Measurements from ENCODE around the gene REELD1. TPM values are rescaled to one million over a fixed set of nuclear protein-coding genes. Genes with fewer than 3 reads are reported as not detected.
A peak's percentile ranks its signal among the peaks of the same experiment; 100 is the strongest.

Gene REELD1
- total RNA-seq, 2 donors from 2014 or later, result 1.1 TPM; not detected in 1

DNA sequence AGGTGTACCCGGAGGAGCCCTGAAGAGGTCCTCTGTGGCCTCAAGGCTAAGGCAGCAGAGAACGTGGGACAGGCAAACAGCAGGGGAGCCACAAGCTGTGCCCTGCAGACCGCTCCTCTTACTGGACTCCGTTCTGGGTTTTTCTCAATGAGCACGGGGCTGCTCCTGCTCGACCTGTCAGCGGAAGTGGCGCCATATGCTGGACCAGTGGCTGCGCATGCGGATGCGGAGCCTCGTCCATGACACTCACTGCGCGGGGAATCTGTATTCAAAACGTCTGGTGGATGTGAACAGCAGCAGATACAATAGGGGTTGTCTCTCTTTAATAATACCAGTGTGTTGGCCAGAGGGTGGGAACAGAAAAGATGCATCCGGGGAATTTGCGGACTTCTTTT, 29.5 kb downstream of the REELD1 start:
- ATAC-seq (ENCODE audit: insufficient number of reproducible peaks, low FRiP score, low read depth) (no peak), DNase-seq (ENCODE audit: low spot score) (no peak)
- Histone ChIP-seq H3K9me3 (no peaks in the 10 kb centered on the region), H3K4me3 (no peak overlapping the region), H3K4me1 (ENCODE audit: control insufficient read depth in 1 of 2, low read depth in 2 of 2) (peaks cover 24 to 46% of the 10 kb centered on the region in 2 donors), H3K27ac (peak overlapping the region in 1 of 2 donors; percentile 61), H3K36me3 (no peaks in the 10 kb centered on the region), H3K27me3 (replicated peaks; ENCODE audit: insufficient read depth) (no peaks in the 10 kb centered on the region)
- TF ChIP-seq CTCF (IDR thresholded peaks at IDR 0.05), result no peak

GRCh38 chr4:146244496-146244895, 30.2 kb downstream of the REELD1 start:
- Histone ChIP-seq H3K36me3 (no peaks in the 10 kb centered on the region), H3K4me3 (no peak overlapping the region), H3K9me3 (no peaks in the 10 kb centered on the region), H3K27me3 (replicated peaks; ENCODE audit: insufficient read depth) (no peaks in the 10 kb centered on the region), H3K27ac (peak overlapping the region; percentile 40 to 65), H3K4me1 (ENCODE audit: control insufficient read depth in 1 of 2, low read depth in 2 of 2) (peaks cover 24 to 46% of the 10 kb centered on the region in 2 donors)
- DNase-seq (ENCODE audit: low spot score), result no peak
- no peak for ATAC-seq (ENCODE audit: insufficient number of reproducible peaks, low FRiP score, low read depth)
- no peak for TF ChIP-seq CTCF (IDR thresholded peaks at IDR 0.05)

GRCh38 chr4:146245246-146245645, 30.9 kb downstream of the REELD1 start:
- Histone ChIP-seq H3K36me3 (no peaks in the 10 kb centered on the region), H3K27me3 (replicated peaks; ENCODE audit: insufficient read depth) (no peaks in the 10 kb centered on the region), H3K9me3 (no peaks in the 10 kb centered on the region), H3K27ac (peak overlapping the region; percentile 40 to 65), H3K4me3 (no peak overlapping the region), H3K4me1 (ENCODE audit: control insufficient read depth in 1 of 2, low read depth in 2 of 2) (peaks cover 24 to 46% of the 10 kb centered on the region in 2 donors)
- ATAC-seq (ENCODE audit: insufficient number of reproducible peaks, low FRiP score, low read depth) (no peak), DNase-seq (ENCODE audit: low spot score) (no peak)
- TF ChIP-seq CTCF (IDR thresholded peaks at IDR 0.05), result no peak

- Histone ChIP-seq H3K27me3 (replicated peaks; ENCODE audit: insufficient read depth) (no peaks in the 10 kb centered on the region), H3K27ac (peak overlapping the region; percentile 40 to 65), H3K4me1 (ENCODE audit: control insufficient read depth in 1 of 2, low read depth in 2 of 2) (peaks cover 24 to 43% of the 10 kb centered on the region in 2 donors), H3K4me3 (no peak overlapping the region), H3K9me3 (no peaks in the 10 kb centered on the region), H3K36me3 (no peaks in the 10 kb centered on the region)
- ATAC-seq (ENCODE audit: insufficient number of reproducible peaks, low FRiP score, low read depth), result no peak
- no peak for TF ChIP-seq CTCF (IDR thresholded peaks at IDR 0.05)
- DNase-seq (ENCODE audit: low spot score), result no peak
These were observed 31.5 kb downstream of the REELD1 start for GRCh38 chr4:146245850-146246249.

- DNase-seq (ENCODE audit: low spot score), result no peak
- H3K27ac ChIP-seq, result peak overlapping the region; percentile 40 to 65
These were observed 32.0 kb downstream of the REELD1 start for GRCh38 chr4:146246381-146246780.

More at GRCh38 chr4:146246381-146246780, 32.0 kb downstream of the REELD1 start:
- peaks cover 24 to 39% of the 10 kb centered on the region in 2 donors for H3K4me1 ChIP-seq (ENCODE audit: control insufficient read depth in 1 of 2, low read depth in 2 of 2)
- no peak for TF ChIP-seq CTCF (IDR thresholded peaks at IDR 0.05)
- H3K27me3 ChIP-seq (replicated peaks; ENCODE audit: insufficient read depth), result no peaks in the 10 kb centered on the region
- no peak for ATAC-seq (ENCODE audit: insufficient number of reproducible peaks, low FRiP score, low read depth)
- no peaks in the 10 kb centered on the region for H3K9me3 ChIP-seq
- H3K36me3 ChIP-seq, result no peaks in the 10 kb centered on the region
- no peak overlapping the region for H3K4me3 ChIP-seq

Measured in thoracic aorta (tissue), 2 donors.